ENCODE data around the gene SLN. TPM values are rescaled to one million over a fixed set of nuclear protein-coding genes. Genes with fewer than 3 reads are reported as not detected.

Gene SLN
- total RNA-seq, 4 donors from 2014 or later, result 586 to 5,775 (median 2,747) TPM

- ATAC-seq (no peak), DNase-seq (no peak)
- H3K36me3 ChIP-seq, result no peaks in the 10 kb centered on the region
- H3K27ac ChIP-seq, result no peak overlapping the region
- intact Hi-C loops (cut with DNase I; ENCODE audit: low total_unique reads), result no loop called here
- H3K4me1 ChIP-seq, result no peaks in the 10 kb centered on the region
- in situ Hi-C loops (cut with MboI; ENCODE audit: low sequenced_read_pairs in 4 of 4), result no loop called here
- H3K9me3 ChIP-seq, result no peaks in the 10 kb centered on the region
- H3K4me3 ChIP-seq, result no peak overlapping the region
- no peaks in the 10 kb centered on the region for H3K27me3 ChIP-seq
- TF ChIP-seq POLR2A (IDR thresholded peaks at IDR 0.05) (no peak), CTCF (IDR thresholded peaks at IDR 0.05 in 4 of 5, conservative IDR thresholded peaks at IDR 0.05 in 1 of 5) (no peak)
Observed at GRCh38 chr11:107675902-107676301, 36.0 kb downstream of the SLN start.

- ATAC-seq (no peak), DNase-seq (no peak)
- Histone ChIP-seq H3K36me3 (no peaks in the 10 kb centered on the region), H3K4me1 (no peaks in the 10 kb centered on the region), H3K27ac (no peak overlapping the region), H3K27me3 (no peaks in the 10 kb centered on the region), H3K9me3 (no peaks in the 10 kb centered on the region), H3K4me3 (no peak overlapping the region)
- TF ChIP-seq POLR2A (IDR thresholded peaks at IDR 0.05) (no peak), CTCF (IDR thresholded peaks at IDR 0.05 in 4 of 5, conservative IDR thresholded peaks at IDR 0.05 in 1 of 5) (no peak)
- in situ Hi-C loops (cut with MboI; ENCODE audit: low sequenced_read_pairs in 4 of 4), result no loop called here
- intact Hi-C loops (cut with DNase I; ENCODE audit: low total_unique reads), result no loop called here
Observed at GRCh38 chr11:107669893-107670601, 41.8 kb downstream of the SLN start.

GRCh38 chr11:107669191-107669740, 42.6 kb downstream of the SLN start:
- Histone ChIP-seq H3K27me3 (no peaks in the 10 kb centered on the region), H3K27ac (no peak overlapping the region), H3K4me3 (no peak overlapping the region), H3K4me1 (no peaks in the 10 kb centered on the region), H3K36me3 (no peaks in the 10 kb centered on the region), H3K9me3 (no peaks in the 10 kb centered on the region)
- TF ChIP-seq CTCF (IDR thresholded peaks at IDR 0.05 in 4 of 5, conservative IDR thresholded peaks at IDR 0.05 in 1 of 5) (no peak), POLR2A (IDR thresholded peaks at IDR 0.05) (no peak)
- ATAC-seq (no peak), DNase-seq (no peak)
- in situ Hi-C loops (cut with MboI; ENCODE audit: low sequenced_read_pairs in 4 of 4), result no loop called here
- intact Hi-C loops (cut with DNase I; ENCODE audit: low total_unique reads), result no loop called here

GRCh38 chr11:107666911-107667613, 44.8 kb downstream of the SLN start:
- no peaks in the 10 kb centered on the region for H3K4me1 ChIP-seq
- H3K27me3 ChIP-seq, result no peaks in the 10 kb centered on the region
- H3K36me3 ChIP-seq, result no peaks in the 10 kb centered on the region
- in situ Hi-C loops (cut with MboI; ENCODE audit: low sequenced_read_pairs in 4 of 4) (no loop called here), intact Hi-C loops (cut with DNase I; ENCODE audit: low total_unique reads) (no loop called here)
- H3K9me3 ChIP-seq, result no peaks in the 10 kb centered on the region
- H3K4me3 ChIP-seq, result no peak overlapping the region
- TF ChIP-seq POLR2A (IDR thresholded peaks at IDR 0.05) (no peak), CTCF (IDR thresholded peaks at IDR 0.05 in 4 of 5, conservative IDR thresholded peaks at IDR 0.05 in 1 of 5) (no peak)
- no peak overlapping the region for H3K27ac ChIP-seq
- DNase-seq (no peak), ATAC-seq (no peak)

Data from gastrocnemius medialis (tissue), 4 donors.